Activated CD8-positive, alpha-beta memory T cell treated with anti-CD3 and anti-CD28 coated beads for 24 hours (primary cell): ENCODE results near the gene IGFL2.
"Not testable (repeated sequence)": the region's sequence is repeated elsewhere in the genome, so short reads cannot be mapped to it uniquely, and the experiment has no call there.

Experiments
- DNase-seq: peaks from one replicate; pipeline ENCODE4 v3.0.0-alpha.2; 2020

The IGFL2 gene

DNA sequence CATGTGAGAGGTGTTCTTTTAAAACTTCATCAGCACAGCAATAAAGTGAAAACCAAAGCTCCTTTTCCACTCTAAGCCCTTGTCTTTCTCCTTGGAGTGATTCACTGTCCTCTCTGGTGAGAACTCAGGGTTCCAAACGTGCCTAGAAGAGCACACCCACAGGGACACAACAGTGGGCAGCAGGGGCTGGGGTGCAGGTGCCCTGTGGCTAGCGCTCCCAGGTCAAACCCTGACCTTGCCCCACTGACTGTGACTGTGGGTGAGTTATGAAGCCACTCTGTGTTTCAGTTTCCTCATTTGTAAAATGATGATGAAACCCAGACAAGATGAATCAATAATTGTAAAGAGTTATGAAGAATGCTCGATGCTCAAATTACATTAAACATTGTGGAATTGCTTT is 43.9 kb downstream of the IGFL2 start:
- DNase-seq, result no peak

- DNase-seq, result not testable (repeated sequence)
Observed at GRCh38 chr19:46192626-46192991, 44.6 kb downstream of the IGFL2 start.

DNA sequence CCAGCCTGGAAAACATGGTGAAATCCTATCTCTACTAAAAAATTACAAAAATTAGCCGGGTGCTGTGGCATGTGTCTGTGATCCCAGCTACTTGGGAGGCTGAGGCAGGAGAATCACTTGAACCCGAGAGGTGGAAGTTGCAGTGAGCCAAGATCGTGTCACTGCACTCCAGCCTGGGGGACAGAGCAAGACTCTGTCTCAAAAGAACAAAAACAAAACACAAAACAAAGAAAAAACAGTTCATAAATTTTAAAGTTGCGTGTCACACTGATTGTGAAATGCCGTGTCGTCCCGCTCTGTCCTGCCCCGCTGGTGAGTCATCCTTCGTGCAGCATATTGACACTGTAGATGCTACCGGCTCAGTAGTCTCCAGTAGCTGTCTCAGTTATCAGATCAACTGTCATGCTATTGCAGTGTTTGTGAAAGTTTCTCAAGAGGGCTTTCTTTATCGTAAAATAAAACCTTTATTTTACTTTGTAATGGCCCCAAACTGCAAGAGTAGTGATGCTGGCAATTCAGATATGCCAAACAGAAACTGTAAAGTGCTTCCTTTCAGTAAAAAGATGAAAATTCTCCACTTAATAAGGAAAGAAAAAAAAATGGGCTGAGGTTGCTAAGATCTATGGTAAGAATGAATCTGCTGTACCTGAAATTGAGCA is 45.1 kb downstream of the IGFL2 start:
- DNase-seq, result no peak

DNA sequence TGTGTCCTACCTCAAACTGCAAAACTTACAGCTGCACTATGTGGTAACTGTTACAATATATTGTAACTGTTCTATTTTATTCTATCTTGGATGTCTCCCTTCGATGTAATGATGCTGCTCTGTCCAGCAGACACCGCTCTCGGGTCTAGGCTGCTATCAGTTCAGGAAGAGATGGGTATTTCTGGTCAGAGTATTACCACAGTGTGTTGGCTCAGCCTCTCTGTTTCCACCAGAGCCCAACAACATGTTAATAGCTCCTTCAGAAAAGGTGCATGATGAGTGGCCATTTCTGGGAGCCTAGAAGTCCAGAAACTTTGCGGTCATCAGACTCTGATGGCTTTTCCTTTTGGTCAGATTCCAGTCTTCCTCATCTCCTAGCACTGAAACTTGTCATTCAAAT is 45.6 kb downstream of the IGFL2 start:
- DNase-seq, result no peak

- no peak for DNase-seq
Observed at GRCh38 chr19:46195104-46195503, 47.1 kb downstream of the IGFL2 start.

DNA sequence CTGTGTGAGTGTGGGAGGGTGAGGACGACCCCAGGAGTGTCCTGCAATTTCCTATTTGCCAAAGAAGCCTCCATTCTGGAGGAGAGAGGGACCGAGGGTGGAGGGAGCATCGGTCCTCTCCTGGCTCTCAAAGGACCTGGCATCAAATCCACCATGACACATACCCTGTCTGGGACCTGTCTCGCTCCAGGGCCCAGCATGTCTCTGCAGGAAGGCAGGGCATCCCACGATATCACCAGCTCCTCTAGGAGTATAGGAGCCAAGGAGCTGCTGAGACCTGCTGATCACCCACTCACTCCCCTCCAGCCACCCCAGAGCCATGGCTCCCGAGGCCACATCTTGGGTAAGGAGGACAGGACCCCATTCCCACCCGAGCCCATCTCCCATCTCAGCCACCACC is 47.9 kb downstream of the IGFL2 start:
- DNase-seq, result not testable (repeated sequence)

DNA sequence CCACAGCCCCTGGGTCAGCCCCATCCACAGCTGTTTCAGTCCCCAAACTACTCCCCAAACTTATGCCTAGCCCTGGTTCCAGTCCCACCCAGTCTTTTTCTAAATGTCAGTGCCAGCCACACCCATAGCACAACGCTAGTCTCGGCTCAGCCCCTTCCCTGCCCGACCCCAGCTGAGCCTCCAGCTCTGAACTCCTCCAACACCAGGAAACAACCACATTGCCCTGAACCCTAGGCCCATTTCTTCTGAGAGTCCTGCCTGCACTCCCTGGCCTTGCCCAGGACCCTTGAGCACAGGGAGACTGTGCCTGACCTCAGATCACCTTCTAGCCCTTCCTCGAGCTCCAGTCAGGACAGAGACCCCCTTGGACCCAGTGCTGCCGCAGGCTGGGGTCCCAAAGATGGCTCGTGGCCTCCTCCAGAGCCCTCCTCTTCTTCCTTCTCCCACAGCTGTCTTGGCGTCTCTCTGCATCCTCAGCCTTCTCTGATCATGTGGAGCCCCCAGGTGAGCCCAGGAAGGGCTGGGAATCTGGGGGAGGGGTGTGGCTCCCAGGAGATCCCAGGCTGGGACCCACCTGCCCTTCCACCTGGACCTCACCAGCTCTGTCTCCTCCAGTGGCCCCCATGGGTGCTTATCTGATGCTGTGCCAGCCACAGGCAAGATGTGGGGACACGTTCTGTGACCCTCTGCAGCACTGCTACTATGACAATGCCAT is 48.5 kb downstream of the IGFL2 start:
- no peak for DNase-seq

GRCh38 chr19:46197314-46198070 is 49.5 kb downstream of the IGFL2 start:
- no peak for DNase-seq

- no peak for DNase-seq
Observed at GRCh38 chr19:46198756-46199155, 50.7 kb downstream of the IGFL2 start.

DNA sequence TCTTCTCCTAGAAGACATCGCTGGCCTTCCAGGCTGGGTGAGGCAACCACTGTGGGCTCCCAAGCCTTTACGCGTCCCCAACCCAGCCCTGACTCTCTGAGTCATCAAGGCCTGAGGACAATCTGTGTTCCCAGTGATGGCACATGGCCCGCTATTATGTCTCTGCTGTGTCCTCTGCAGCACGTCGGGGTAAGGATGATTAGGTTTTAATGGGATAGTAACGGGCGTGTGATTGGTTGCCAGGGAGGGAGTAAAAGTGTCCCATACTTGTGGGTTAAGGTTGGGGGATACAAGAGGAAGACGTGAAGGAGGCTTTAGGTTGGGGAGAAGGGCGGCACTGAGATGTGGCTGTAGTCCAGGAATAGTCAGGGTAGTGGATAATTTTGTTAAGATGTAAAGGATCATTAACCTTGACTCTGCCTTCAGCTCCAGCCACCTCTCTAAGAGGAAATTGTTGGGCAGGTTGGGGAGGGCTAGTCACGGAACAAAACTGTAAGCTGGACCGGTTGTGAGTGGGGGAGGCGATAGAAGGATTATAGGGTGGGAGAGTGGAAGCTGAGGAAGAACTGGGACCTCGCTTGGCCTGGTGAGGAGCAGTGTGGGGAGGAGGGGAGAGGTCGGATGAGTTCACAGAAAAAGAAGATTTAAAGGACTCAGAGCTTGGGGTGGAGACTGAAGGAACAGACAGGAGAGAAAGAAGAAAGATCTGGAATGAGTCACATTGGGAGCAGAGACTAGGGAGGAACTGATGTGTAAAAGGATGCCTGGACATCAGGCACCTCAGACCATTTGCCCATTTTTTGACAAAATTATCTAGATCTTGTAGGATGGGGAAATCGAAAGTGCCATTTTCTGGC is 53.6 kb downstream of the IGFL2 start:
- no peak for DNase-seq

DNA sequence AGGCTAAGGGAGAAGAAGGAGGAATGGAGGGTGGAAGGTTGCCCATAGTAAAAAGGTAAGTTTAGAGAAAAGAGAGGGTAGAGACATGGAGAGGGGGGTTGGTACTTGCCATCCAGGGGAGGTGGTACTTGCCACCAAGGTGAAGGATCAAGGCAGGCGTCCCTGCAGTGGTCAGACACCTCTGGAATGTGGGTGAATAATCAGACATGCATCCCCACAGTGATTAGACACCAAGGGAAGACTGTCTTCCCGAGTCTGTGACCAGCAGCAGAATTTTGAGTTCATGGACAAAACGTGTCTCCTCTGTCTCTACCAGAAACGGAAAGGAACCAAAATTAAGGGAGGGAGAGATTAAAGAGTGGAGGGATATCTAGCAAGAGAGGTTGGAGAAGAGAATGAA is 54.4 kb downstream of the IGFL2 start:
- no peak for DNase-seq

DNA sequence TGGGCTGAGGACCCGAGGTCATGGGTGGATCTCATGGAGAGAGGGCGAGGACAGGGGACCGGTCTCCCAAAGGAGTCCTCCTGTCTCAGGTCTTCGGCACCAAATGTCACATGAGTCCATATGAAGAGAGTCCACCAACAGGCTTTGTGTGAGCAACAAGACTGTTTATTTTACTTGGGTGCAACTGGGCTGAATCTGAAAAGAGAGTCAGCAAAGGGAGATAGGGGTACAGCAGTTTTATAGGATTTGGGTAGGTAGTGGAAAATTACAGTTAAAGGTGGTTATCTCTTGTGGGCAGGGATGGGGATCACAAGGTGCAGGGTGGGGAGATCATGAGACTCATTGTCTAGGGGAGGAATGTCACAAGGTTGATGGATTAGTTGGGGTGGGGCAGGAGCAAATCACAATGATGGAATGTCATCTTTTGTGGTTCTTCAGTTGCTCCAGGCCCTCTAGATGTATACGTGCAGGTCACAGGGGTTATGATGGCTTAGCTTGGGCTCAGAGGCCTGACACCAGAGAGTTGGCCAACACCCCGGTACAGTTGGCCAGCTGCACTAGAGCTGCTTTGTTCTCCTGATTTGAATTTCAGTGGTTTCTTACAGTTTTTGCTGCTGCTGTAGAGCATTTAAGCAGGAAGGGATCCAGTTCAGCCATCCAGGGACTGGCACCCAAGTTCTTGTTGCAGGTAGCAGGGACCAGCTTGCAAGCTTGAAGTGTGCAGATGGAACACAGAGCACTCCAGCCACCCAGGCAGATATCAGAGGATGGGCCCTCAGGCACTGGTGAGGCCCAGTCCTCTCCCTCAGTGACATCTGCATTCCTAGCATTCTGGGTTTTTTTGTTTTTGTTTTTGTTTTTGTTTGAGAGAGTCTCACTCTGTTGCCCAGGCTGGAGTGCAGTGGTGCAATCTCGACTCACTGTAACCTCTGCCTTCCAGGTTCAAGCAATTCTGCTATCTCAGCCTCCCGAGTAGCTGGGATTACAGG is 55.1 kb downstream of the IGFL2 start:
- no peak for DNase-seq

DNA sequence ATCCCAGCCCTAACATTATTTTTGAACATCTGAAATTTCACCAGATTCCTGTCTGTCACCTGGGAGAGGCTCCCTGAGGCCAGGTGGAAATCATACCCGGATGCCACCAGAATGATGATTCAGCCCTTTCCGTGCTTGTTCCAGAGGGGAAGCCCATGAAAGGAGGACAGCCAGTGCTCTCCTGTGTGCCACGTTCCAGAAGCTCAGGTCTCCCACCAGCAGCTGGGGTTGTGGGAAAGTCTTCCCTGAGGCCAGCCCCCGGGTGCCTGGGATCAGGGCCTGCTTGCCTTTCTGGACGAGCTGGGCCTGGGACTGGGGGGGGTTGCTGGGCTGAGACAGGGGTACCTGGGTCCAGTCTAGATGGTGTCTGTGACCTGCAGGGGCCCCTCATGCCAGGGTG is 56.0 kb downstream of the IGFL2 start:
- DNase-seq, result no peak

- no peak for DNase-seq
Observed at GRCh38 chr19:46205183-46205984, 57.3 kb downstream of the IGFL2 start.

- no peak for DNase-seq
Observed at GRCh38 chr19:46206176-46206575, 58.1 kb downstream of the IGFL2 start.

DNA sequence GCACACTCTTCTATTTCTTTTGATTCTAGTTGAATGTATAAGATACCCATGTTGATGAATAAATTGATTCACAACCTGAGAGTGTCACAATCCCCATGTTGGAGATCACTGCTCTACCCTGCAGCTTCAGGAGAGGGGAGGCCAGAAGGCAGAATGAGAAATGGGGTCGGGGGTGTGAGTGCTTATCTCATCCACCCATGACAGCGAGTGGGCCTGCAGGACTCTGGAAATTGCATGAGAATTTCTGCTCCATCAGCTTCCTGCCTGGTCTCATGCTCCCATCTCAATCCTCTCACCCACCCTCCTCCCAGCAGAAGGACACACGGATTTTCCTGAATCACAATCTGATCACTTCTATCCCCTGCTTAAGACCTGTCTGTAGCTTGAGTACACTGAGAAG is 58.6 kb downstream of the IGFL2 start:
- no peak for DNase-seq

GRCh38 chr19:46207858-46208257 is 59.8 kb downstream of the IGFL2 start:
- DNase-seq, result not testable (repeated sequence)

GRCh38 chr19:46209051-46209450 is 61.0 kb downstream of the IGFL2 start:
- DNase-seq, result no peak

- no peak for DNase-seq
Observed at GRCh38 chr19:46209472-46209871, 61.4 kb downstream of the IGFL2 start.

- no peak for DNase-seq
Observed at GRCh38 chr19:46210669-46211068, 62.6 kb downstream of the IGFL2 start.
